ENCODE measurements around the gene GPBP1L1.

- TF ChIP-seq CTCF (IDR thresholded peaks at IDR 0.05) (no peak), POLR2A (IDR thresholded peaks at IDR 0.05) (no peak)
Measured at GRCh38 chr1:45643321-45643720, 43.0 kb downstream of the GPBP1L1 start.
